Measurements from ENCODE around the gene ELP4. TPM values are rescaled to one million over a fixed set of nuclear protein-coding genes. Genes with fewer than 3 reads are reported as not detected.

Gene ELP4
- total and polyA plus RNA-seq, 9 of the 15 experiments (the other 6 are each of a cell fraction or from before 2014, with no cell fraction given), result 24.1 to 60.3 (median 38.7) TPM

DNA sequence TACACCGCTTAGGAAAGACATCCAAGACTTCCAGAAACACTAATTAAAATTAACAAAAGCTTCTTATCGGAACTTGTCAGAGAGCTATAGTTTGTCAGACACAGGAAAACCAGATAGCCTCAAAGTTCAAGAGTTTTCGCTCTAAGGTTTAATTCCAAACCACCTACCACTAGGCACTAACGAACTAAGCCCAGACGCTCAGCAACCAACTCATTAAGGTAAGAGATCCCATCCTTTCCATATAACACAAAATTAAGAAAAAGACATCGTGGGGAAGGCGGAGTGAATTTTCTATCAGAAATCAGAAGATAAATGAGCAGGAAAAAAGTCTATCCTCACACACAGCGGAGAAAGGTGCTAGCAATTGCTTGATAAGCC, 527 bp upstream of the ELP4 start:
- peaks cover 23% of the 10 kb centered on the region; the same call in 2 of the 3 replicates for H3K36me3 ChIP-seq (ENCODE audit: control insufficient read depth, insufficient read depth, low read length)
- ChIA-PET POLR2A (interaction anchor here (0.8 kb wide), 1 partner anchor 17 kb away, joined by 3 read pairs; no protein-coding TSS in a partner anchor), CTCF (ENCODE audit: low intra/inter-chr PET ratio) (no interaction called here)
- peak overlapping the region; percentile 94 for H3K4me3 ChIP-seq
- peak overlapping the region; percentile 93 for H3K4me2 ChIP-seq (ENCODE audit: insufficient read depth, low read length)
- FAIRE-seq, result no peak
- H3K27ac ChIP-seq (ENCODE audit: extremely low read depth, low read depth, low read length), result peak overlapping the region; percentile 93
- peaks cover 5% of the 10 kb centered on the region; the same call in 1 of the 2 replicates for H4K20me1 ChIP-seq (replicated peaks; ENCODE audit: control insufficient read depth, insufficient read depth, low read length)
- intact Hi-C loops (cut with micrococcal nuclease), result loop anchor here (10.0 kb wide), 1 partner anchor 306 kb away; the partner anchor contains the start of gene PAX6
- TF ChIP-seq IRF2 (CRISPR knock-in tag; IDR thresholded peaks at IDR 0.05), result no peak
- TF ChIP-seq, protein P1, sequence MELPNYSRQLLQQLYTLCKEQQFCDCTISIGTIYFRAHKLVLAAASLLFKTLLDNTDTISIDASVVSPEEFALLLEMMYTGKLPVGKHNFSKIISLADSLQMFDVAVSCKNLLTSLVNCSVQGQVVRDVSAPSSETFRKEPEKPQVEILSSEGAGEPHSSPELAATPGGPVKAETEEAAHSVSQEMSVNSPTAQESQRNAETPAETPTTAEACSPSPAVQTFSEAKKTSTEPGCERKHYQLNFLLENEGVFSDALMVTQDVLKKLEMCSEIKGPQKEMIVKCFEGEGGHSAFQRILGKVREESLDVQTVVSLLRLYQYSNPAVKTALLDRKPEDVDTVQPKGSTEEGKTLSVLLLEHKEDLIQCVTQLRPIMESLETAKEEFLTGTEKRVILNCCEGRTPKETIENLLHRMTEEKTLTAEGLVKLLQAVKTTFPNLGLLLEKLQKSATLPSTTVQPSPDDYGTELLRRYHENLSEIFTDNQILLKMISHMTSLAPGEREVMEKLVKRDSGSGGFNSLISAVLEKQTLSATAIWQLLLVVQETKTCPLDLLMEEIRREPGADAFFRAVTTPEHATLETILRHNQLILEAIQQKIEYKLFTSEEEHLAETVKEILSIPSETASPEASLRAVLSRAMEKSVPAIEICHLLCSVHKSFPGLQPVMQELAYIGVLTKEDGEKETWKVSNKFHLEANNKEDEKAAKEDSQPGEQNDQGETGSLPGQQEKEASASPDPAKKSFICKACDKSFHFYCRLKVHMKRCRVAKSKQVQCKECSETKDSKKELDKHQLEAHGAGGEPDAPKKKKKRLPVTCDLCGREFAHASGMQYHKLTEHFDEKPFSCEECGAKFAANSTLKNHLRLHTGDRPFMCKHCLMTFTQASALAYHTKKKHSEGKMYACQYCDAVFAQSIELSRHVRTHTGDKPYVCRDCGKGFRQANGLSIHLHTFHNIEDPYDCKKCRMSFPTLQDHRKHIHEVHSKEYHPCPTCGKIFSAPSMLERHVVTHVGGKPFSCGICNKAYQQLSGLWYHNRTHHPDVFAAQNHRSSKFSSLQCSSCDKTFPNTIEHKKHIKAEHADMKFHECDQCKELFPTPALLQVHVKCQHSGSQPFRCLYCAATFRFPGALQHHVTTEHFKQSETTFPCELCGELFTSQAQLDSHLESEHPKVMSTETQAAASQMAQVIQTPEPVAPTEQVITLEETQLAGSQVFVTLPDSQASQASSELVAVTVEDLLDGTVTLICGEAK (IDR thresholded peaks at IDR 0.05), result 0 out of 2 replicates have a peak, but pooled peaks have one; percentile 16
- TF ChIP-seq, protein P1 (CRISPR knock-in tag; IDR thresholded peaks at IDR 0.05), result no peak
- peak overlapping the region; percentile 92 for H2AFZ ChIP-seq (ENCODE audit: low read depth, low read length)
- H3K9me3 ChIP-seq (replicated peaks; ENCODE audit: control insufficient read depth, insufficient read depth, low read depth, low read length), result no peaks in the 10 kb centered on the region
- BruUV-seq (replicated peaks), result no TSS peak
- no peaks in the 10 kb centered on the region for H3K9me1 ChIP-seq (ENCODE audit: control insufficient read depth, insufficient read depth, low read length)
- peaks cover 0 to 6% of the 10 kb centered on the region in 2 experiments; a peak in 1 of 5 replicates for H3K4me1 ChIP-seq (replicated peaks in 1 of 2; ENCODE audit: control insufficient read depth in 2 of 2, insufficient read depth in 2 of 2, low read length in 2 of 2)
- no peaks in the 10 kb centered on the region for H3K27me3 ChIP-seq (ENCODE audit: control insufficient read depth in 2 of 2, insufficient read depth in 2 of 2, low read length in 2 of 2)
- ATAC-seq, result peak; percentile 12
- in situ Hi-C loops (cut with MboI), result no loop called here
- peaks cover 97% of the 10 kb centered on the region for H3K79me2 ChIP-seq (ENCODE audit: control insufficient read depth, insufficient read depth, low read length)
- WGBS (ENCODE audit: insufficient coverage, low coverage, missing lambda C conversion rate), result under 1% methylated on average over 8 of the region's 8 CpGs
- DNase-seq (ENCODE audit: extremely low read depth in 1 of 4, low spot score in 3 of 4), result peak in 2 of 4 experiments; percentile 9 to 34
- peak overlapping the region; percentile 84 to 97 for H3K9ac ChIP-seq (ENCODE audit: insufficient read depth in 1 of 2, low read depth in 2 of 2, low read length in 2 of 2)

Measured in K562 (cell line).